Right forelimb (tissue), 1 donor: ENCODE data around the gene MRPL58.

ENCODE experiments used
- DNase-seq: peaks from one replicate; pipeline ENCODE4 v3.0.0-alpha.2; 2018

MRPL58 gene

DNA sequence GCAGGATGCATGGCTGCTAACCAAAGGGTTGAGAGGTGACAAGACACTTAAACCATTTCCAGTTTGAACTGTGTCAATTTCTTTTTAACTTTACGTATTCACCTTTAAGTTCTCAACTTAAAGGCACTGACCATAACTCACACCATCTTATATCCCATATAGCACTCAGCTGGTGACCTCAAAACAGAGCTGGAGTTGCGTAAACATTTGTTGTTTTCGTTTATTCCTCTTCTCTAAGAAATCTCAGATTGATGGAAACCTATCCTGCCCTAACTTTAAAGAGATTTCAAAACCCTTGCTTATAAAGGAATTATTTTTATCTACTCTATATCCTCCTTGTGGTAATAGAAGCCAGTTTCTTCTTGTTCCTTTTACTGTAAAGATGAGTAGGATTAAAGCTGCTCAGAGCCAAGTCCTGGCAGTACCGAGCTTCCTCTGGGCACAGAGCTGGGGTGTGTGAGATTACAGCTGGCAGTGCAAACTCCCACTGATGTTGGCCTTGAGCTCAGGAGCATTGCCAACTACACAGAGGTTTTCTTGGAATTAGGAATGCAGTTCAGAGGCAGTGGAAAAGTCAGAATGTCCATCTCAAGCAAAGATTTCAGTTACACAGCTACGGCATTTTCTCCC is 35.9 kb downstream of the MRPL58 start:
- DNase-seq: no peak

DNA sequence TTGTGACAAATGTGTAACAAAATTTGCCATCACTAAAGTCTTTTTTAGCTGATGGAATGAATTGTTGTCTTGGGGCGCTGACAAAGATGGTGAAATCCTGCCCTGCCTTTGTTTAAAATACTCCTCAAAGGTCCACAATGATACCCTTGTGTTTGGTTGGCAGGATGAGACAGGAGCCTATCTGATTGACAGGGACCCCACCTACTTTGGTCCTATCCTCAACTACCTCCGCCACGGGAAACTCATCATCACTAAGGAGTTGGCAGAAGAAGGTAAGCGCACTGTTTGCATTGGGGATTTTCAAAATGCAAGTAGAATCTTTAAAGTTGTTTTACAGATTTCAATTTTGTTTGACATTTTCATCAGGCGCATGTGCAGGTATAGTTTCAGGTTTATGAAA is 36.6 kb downstream of the MRPL58 start:
- DNase-seq: no peak

DNA sequence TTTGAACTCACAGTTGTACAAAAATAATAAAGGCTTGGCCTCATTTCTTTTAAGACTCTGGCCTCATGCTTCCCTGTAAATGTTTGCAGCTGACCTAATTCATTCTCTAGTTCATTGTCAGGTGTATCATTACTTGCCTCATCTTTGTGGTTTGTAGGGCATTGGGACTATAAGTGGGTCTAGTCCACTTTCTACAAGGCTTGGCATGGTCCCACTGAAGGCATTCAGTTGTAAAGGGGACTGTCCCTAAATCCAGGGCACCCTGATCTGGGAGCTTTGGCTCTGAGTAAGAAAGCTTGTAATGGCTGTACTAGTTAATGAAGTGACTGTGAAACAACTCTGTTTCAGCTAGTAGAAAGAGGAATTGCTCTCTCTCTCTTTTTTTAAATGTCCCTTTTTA is 37.2 kb downstream of the MRPL58 start:
- no peak for DNase-seq

DNA sequence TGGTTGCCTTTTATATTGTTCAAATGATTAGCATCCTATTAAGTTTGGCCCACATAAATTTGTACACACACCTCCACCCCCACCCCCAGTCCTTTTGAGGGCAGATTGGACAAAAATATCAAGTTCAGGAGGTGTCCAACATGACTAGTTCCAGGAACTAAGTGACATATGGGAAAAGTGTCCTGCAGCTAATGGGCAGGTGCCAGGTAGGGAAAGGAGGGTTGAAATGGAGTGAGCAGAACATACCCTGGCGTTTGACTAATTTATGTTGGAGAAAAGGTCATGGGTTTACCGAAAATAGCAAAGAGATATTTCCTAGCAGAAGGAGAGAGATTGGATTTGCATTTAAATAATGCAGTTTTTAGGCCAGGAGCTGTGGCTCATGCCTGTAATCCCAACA is 39.5 kb downstream of the MRPL58 start:
- DNase-seq: no peak

DNA sequence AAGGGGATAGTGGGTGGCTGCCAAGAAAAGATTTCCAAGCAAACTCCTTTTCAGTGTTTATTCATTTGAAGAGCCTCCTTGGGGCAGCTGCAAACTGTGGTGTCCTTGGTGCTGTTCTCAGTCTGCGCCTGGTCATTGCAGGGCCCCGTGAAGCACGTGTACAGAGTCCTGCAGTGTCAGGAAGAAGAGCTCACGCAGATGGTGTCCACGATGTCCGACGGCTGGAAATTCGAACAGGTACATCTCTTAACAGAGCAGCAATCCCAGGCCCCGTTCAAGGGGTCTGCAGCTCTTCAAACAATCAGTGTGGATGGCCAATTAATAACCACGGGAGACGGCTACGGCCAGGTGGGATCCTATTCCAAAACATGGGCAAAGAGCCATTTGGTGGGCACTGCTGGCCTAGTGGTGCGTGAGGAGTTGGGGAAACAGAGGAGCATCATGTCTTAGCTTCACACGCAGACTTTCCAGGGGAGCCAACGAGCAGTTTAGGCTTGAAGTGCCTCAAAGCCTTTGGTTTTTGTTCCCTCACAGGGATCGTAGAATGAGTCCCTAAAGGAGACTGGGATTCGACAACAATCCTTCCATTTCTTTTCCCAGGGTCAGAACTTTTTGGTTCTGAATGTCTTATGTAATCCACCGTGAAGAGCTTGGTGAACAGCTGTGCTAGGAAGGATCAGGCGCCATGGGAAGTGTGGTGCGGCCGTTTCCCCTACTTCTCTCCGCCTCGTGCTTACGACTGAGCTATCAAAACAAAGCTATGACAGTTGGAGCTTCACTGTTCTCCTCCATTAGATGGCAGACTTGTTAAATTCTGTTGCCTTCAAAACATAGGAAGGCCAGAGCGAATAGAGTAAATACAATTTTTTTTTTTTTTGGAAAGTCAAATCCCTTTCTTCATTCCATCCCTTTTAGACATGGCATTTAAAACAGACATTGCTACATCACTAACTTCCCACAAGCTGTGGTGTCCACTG is 47.2 kb downstream of the MRPL58 start:
- no peak for DNase-seq

DNA sequence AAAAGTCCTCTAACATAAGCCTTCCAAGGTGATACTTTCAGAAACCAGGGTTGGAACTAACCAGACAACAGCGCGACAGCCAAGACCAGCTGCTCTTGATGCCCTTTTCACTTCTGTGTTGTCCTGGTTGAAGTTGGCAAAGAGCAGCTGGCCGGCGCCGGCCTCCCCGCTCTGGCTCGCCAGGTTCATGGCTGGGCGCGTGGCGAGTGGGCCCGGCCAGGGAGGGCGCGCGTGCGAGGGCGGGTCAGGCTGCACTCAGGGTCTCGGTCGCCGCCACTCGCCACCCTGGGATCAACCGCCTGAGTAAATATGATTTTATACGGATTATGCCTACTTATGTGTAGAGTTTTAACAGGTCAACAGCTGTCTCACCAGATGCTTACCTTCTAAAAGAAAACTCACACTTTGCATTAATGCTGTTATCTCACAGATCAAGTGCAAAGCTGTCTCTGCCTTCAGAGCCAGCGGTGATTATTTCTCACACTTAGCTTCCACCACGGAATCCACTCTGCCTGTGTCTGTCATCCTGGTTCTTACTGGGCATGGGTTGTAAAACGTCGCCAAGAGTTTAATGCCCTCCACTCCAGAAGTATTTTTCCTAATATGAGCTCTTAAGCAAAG is 48.1 kb downstream of the MRPL58 start:
- no peak for DNase-seq

DNA sequence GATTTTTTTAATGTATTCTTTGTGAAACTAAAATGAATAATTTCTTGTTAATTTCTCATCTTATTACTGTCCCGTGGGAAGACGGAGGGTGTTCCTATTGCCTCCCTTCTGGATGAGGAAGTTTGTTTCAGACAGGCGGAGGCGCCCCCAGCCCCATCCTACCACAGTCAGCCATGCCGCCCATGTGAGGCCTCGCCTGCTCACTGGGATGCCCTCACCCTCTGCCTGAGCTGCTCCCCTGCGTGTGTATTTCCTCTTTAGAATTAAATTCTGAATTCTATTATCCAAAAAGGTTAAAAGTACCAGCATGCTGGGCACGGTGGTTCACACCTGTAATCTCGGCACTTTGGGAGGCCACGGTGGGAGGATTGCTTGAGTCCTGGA is 48.6 kb downstream of the MRPL58 start:
- no peak for DNase-seq

DNA sequence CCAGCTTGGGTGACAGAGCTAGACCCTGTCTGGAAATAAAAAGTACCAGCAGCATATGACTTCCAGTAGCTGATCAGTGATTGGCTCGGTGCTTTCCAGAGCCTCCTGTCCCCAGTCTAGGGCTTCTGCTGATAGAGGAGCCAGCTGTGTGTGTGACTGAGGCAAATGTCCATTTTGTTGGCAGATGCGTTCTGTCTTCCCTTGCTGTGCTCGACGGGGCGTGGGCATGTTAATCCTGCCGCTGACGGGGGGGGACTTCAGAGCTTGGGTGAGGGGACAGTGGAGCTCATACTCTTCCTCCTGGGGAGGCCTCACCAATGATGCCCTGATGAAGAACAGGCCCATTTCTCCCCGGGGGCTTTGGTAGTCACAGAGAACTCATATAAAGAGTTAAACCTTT is 49.1 kb downstream of the MRPL58 start:
- DNase-seq: no peak

DNA sequence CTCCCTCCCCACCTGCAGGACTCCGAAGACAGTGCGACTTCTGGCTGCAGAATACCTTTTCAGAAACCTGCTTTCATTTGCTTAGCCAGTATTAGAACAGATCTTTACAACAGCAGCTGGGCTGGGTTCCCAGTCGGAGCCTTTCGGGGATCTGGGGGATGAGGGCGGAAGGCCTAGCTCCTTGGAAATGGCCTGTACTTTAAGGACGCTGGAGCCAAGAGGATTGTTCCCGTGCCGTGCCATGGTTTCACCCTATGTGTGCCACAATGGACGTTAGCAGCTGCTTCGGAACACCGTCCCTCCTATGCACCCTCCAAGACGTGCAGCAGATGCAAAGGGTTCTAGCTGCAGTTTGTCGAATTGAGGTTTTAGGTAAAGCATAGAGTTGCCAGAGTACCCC is 50.7 kb downstream of the MRPL58 start:
- no peak for DNase-seq

DNA sequence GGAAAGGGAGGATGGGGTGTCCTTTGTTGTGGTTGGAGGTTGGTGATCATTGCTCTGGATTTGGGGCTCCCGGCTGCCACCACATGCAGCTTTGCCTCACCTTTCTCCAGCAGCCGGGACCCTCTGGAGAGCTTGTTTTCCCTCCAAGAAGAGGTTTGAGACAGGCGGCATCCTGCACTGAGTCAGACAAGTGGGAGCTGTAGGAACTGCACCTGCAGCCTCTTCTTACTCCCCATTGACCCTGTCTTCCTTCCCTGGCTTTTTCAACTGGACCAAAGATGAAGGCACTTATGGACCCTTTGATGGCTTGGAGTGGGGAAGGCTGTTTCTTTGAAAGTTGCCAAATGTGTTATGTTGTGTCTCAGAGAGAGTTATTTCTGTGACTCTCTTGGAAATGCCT is 51.2 kb downstream of the MRPL58 start:
- DNase-seq: no peak

DNA sequence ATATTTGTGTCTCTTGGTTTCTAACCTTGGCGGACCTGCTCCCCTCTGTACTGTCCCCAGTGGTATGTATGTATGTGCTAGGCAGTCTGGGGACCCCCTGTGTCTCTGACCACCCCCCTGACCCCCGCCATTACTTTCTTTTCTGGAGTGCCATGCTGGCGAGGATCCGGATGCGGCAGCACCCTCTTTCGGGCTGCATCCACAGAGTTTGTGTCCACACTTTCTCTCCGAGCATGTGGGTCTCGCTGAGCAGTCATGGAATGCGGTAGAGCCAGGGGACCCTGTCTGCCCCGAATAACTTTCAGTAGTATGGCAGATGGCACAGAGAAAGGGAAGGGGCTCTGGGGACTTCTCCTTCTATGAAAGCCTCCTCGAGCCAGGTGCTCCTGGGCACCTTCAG is 51.6 kb downstream of the MRPL58 start:
- no peak for DNase-seq

DNA sequence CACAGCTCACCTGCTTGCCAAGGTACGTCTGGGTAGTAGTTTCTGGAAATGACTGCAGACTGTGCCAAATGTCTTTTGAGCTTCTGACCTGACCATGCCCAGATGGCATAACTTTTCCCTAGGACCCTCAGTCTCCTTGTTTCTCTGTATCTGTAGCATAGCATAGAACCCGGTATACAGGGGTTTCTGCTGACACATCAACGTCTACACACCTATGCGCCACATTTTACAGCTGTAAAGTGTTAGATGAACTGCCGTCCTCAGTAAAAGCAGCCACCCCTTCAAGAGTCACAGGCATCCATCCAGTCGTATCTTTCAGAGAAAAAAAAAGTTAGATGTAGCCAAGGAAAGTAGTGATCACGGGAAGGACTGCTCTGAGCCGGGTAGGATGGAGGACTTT is 52.0 kb downstream of the MRPL58 start:
- DNase-seq: no peak

DNA sequence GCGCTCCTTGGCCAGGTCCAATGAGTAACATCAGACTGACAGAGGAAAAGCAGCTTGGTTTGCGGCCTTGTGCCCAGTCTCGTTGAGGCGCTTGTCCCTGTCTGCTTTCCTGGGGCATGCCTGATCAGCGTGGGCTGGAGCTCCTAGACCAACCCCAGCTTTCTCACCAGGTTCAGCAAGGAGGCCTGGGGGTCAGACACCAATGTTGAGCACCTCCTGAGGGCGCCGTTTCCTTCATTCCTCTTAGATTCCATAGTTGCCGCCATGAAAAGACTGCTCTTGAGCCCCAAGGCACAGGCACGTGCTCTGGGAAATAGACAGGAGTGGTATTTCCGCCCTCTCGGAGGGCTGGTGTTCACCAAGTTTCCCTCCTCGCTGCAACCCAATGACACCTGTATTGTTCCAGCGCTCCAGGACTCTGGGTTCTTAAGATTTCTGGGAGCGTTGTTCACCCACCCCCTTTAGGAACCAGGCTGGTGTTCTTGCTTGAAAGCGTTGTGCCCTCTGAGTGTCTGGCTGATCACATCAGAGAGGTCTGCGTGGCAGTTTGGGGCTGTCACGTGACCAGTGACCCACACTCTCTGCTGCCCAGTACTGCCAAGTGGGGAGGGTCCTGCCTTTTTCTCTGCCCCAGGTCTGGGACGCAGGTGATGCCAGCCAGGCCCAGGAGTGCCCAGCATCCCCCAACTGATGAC is 52.5 kb downstream of the MRPL58 start:
- DNase-seq: no peak

DNA sequence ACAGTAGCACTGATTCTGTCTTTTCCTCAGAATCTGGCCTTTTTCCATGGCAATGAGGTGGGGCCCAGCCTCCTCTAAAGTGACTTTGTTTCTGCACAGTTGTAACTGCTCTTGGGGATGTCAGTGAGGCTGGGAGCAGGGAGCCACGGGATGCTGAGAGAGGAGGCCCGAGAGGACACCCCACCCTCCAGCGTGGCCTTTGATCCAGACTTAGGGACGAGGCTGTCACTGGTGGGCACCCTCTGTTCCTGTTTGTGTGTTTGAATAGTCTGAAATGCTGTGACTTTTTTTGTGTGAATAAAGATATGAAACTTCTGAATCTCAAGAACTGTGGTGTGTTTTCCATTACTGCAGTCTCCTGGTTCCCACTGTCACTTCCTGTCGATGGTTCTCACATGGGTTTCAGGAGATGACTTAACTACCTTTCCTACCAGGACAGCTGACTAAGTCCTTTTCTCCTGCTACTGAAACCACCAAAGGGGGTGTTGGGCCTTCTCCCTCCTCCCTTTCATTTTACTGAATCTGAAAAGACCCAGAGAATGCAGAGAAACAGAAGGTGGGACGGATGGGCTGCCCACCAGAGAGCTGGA is 53.2 kb downstream of the MRPL58 start:
- DNase-seq: no peak

DNA sequence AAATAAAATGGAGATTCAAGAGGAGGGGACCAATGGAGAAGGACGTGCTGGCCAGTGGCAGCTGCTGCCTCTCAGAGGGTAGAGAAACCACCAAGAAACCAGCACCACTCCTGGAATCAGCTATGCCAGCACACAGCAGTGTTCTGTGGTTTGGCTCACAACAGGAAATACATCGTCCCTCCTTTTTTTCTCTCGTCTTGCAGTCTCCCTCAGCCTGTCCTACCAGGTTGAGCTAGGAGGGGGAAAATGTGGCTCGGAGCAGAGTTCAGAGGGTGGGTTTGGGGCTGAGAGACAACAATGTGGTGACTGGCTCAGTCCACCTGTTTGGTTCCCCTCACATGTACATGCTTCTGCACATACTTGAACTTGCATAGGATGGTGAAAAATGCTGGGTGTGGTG is 55.4 kb downstream of the MRPL58 start:
- DNase-seq: no peak

DNA sequence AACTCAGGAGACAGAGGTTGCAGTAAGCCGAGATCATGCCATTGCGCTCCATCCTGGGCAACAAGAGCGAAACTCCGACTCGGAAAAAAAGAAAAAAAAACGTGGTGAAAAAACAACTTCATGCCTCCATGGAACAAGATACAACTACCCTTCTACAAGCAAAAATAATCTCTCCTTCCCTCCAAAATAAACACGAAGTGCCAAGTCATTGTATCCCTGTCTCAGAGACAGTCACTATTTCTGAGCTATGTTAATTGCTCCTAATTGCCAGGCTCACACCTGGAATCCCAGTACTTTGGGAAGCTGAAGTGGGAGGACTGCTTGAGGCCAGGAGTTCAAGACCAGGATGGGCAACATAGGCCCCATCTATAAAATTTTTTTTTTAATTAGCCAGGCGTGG is 56.3 kb downstream of the MRPL58 start:
- no peak for DNase-seq

DNA sequence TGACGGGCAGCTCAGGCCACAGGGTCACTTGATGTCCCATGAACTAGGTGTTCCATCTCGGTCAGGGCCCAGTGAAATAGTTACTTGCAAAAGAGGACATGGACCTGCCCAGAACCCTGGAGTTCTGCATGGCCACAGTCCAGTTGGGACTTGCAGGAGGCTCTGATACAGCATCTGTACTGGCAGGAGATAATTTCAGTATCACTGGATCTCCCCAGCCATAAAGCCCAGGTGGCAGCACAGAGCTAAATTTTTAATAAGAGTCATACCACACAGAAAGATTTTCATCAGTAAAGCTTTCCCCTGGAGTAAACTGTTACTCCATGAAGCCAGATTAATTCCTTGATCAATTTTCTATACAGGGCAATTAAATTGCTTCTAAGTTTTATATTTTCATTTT is 57.3 kb downstream of the MRPL58 start:
- no peak for DNase-seq
